Loucy (cell line): Measurements from ENCODE around the gene SLC20A1.
A peak's percentile ranks its signal among the peaks of the same experiment; 100 is the strongest.

Experiments used
- H2AFZ ChIP-seq: fragments of 200-600 bp; sonication (generic); 2 replicates; pipeline ENCODE4 v1.6.0; 2016; ENCODE audit warnings: antibody characterized with exemption, mild to moderate bottlenecking, low read length, moderate library complexity
- H3F3A ChIP-seq: fragments of 200-600 bp; 2 replicates; pipeline ENCODE4 v1.6.0; 2016; ENCODE audit warnings: antibody characterized with exemption, low read depth, mild to moderate bottlenecking
- H3K27me3 ChIP-seq: fragments of 200-600 bp; sonication (generic); 2 replicates; pipeline ENCODE4 v1.6.1; 2014; ENCODE audit warnings: low read length, mild to moderate bottlenecking; ENCODE audit not compliant: insufficient read depth, poor library complexity, severe bottlenecking
- H3K36me3 ChIP-seq: fragments of 200-600 bp; sonication (generic); 2 replicates; pipeline ENCODE4 v1.6.1; 2016; ENCODE audit warnings: low read length; ENCODE audit not compliant: insufficient read depth
- H3K4me1 ChIP-seq: fragments of 200-600 bp; sonication (generic); 2 replicates; pipeline ENCODE4 v1.5.1; 2014; ENCODE audit warnings: low read length, mild to moderate bottlenecking; ENCODE audit not compliant: insufficient read depth, poor library complexity, severe bottlenecking
- H3K4me2 ChIP-seq: fragments of 200-600 bp; sonication (generic); 2 replicates; pipeline ENCODE4 v1.6.0; 2014; ENCODE audit warnings: antibody characterized with exemption, low read length, low read depth, mild to moderate bottlenecking; ENCODE audit not compliant: poor library complexity, severe bottlenecking
- H3K4me3 ChIP-seq: fragments of 200-600 bp; sonication (generic); 2 replicates; pipeline ENCODE4 v1.5.1; 2014; ENCODE audit warnings: low read length, mild to moderate bottlenecking, mixed read lengths; ENCODE audit not compliant: poor library complexity, severe bottlenecking
- H3K79me2 ChIP-seq: fragments of 200-600 bp; sonication (generic); 2 replicates; pipeline ENCODE4 v1.6.1; 2014; ENCODE audit warnings: low read length; ENCODE audit not compliant: insufficient read depth
- H3K9ac ChIP-seq: fragments of 200-600 bp; sonication (generic); 2 replicates; pipeline ENCODE4 v1.6.0; 2014; ENCODE audit warnings: mild to moderate bottlenecking, low read depth, low read length, moderate library complexity; ENCODE audit not compliant: poor library complexity, severe bottlenecking
- H3K9me2 ChIP-seq: fragments of 200-600 bp; sonication (generic); replicated peaks from 2 replicates; pipeline ENCODE4 v1.6.1; 2016; ENCODE audit warnings: low read depth, low read length, mixed read lengths
- H3K9me3 ChIP-seq: fragments of 200-600 bp; sonication (generic); 2 replicates; pipeline ENCODE4 v1.6.1; 2014; ENCODE audit warnings: mild to moderate bottlenecking, antibody characterized with exemption, low read length, low read depth; ENCODE audit not compliant: insufficient read depth
- H4K20me1 ChIP-seq: fragments of 200-600 bp; sonication (generic); 2 replicates; pipeline ENCODE4 v1.6.0; 2014; ENCODE audit warnings: antibody characterized with exemption, low read length, mild to moderate bottlenecking; ENCODE audit not compliant: insufficient read depth, poor library complexity, severe bottlenecking
- EZH2phosphoT487 ChIP-seq: fragments of 200-600 bp; IDR thresholded peaks from 2 replicates; pipeline ENCODE4 v1.6.1; 2018; ENCODE audit warnings: antibody characterized with exemption, mild to moderate bottlenecking, moderate library complexity, borderline replicate concordance
- TF ChIP-seq, protein P1 (sequence below): fragments of 200-600 bp; sonication (generic); conservative IDR thresholded peaks from 2 replicates; pipeline ENCODE4 v1.5.1; 2014; ENCODE audit warnings: mild to moderate bottlenecking, antibody characterized with exemption, low read length

The SLC20A1 gene

GRCh38 chr2:112658839-112659667, 13.3 kb downstream of the SLC20A1 start:
- H4K20me1 ChIP-seq, result peaks cover 24% of the 10 kb centered on the region
- peaks cover 44% of the 10 kb centered on the region for H3K4me1 ChIP-seq
- peaks cover 7% of the 10 kb centered on the region; the same call in 1 of the 2 replicates for H3F3A ChIP-seq
- H3K9me3 ChIP-seq, result no peaks in the 10 kb centered on the region
- no peak overlapping the region for H2AFZ ChIP-seq
- no peak overlapping the region for H3K4me3 ChIP-seq
- H3K9me2 ChIP-seq, result no peaks in the 10 kb centered on the region
- no peaks in the 10 kb centered on the region for H3K27me3 ChIP-seq
- TF ChIP-seq EZH2phosphoT487, result no peak
- TF ChIP-seq, protein P1, sequence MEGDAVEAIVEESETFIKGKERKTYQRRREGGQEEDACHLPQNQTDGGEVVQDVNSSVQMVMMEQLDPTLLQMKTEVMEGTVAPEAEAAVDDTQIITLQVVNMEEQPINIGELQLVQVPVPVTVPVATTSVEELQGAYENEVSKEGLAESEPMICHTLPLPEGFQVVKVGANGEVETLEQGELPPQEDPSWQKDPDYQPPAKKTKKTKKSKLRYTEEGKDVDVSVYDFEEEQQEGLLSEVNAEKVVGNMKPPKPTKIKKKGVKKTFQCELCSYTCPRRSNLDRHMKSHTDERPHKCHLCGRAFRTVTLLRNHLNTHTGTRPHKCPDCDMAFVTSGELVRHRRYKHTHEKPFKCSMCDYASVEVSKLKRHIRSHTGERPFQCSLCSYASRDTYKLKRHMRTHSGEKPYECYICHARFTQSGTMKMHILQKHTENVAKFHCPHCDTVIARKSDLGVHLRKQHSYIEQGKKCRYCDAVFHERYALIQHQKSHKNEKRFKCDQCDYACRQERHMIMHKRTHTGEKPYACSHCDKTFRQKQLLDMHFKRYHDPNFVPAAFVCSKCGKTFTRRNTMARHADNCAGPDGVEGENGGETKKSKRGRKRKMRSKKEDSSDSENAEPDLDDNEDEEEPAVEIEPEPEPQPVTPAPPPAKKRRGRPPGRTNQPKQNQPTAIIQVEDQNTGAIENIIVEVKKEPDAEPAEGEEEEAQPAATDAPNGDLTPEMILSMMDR, result no peak
- peak overlapping the region; percentile 52 for H3K4me2 ChIP-seq
- H3K79me2 ChIP-seq, result peaks cover 65% of the 10 kb centered on the region
- H3K9ac ChIP-seq, result no peak overlapping the region
- H3K36me3 ChIP-seq, result peaks cover 84% of the 10 kb centered on the region

DNA sequence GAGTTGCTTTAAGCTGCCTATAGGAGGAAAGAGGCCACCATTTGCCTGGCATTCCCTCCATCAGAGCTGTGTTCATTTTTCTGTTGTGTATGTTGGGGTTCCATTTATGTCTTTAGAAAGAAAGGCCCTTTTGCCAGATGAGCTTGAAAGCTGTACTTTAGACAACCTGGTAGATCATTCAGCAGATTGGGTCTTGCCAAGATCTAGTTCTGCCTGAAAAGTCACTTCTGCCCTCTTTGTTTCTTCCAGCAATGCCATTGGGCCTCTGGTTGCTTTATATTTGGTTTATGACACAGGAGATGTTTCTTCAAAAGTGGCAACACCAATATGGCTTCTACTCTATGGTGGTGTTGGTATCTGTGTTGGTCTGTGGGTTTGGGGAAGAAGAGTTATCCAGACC, 14.4 kb downstream of the SLC20A1 start:
- TF ChIP-seq, protein P1, result no peak
- no peak for TF ChIP-seq EZH2phosphoT487
- Histone ChIP-seq H3K9ac (no peak overlapping the region), H3K79me2 (peaks cover 57% of the 10 kb centered on the region; the same call in 1 of the 2 replicates), H3K9me3 (no peaks in the 10 kb centered on the region), H3K9me2 (no peaks in the 10 kb centered on the region), H3K4me2 (peak overlapping the region; percentile 52), H3F3A (peaks cover 7% of the 10 kb centered on the region; the same call in 1 of the 2 replicates), H2AFZ (no peak overlapping the region), H3K27me3 (no peaks in the 10 kb centered on the region), H4K20me1 (peaks cover 23% of the 10 kb centered on the region), H3K4me1 (peaks cover 53% of the 10 kb centered on the region), H3K36me3 (peaks cover 76% of the 10 kb centered on the region), H3K4me3 (peak overlapping the region; percentile 15)

DNA sequence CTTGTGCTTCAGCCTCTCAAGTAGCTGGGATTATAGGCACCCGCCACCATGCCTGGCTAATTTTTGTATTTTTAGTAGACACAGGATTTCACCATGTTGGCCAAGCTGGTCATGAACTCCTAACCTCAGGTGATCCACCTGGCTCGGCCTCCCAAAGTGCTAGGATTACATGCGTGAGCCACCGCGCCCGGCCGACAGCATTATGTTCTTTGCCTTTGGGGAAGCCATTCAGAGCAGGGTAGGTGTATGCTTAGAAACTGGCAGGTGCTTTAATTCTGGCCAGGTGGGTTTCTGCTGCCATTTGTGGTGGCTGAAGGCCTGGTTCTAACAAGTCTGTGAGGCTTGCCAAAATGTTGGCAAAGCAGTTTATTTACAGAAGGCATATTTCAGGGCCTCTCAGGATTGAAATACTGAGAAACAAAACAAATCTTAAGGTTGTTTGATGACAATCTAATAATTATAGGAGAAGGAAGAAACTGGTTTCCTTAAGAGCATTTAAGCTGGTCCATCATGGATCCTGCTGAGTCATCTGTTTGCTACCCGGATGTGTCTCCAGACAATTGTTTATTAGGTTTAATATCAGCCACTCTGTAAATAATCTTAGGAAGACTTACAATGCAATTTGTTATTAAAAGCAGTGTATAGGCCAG, 16.0 kb downstream of the SLC20A1 start:
- no peak for TF ChIP-seq EZH2phosphoT487
- TF ChIP-seq, protein P1, result no peak
- H3K27me3 ChIP-seq, result no peaks in the 10 kb centered on the region
- peaks cover 65% of the 10 kb centered on the region for H3K36me3 ChIP-seq
- no peak overlapping the region for H2AFZ ChIP-seq
- H3K9me3 ChIP-seq, result no peaks in the 10 kb centered on the region
- no peak overlapping the region for H3K9ac ChIP-seq
- peaks cover 42% of the 10 kb centered on the region; the same call in 1 of the 2 replicates for H3K79me2 ChIP-seq
- H4K20me1 ChIP-seq, result peaks cover 21% of the 10 kb centered on the region
- H3F3A ChIP-seq, result peaks cover 7% of the 10 kb centered on the region; the same call in 1 of the 2 replicates
- no peak overlapping the region for H3K4me2 ChIP-seq
- H3K9me2 ChIP-seq, result no peaks in the 10 kb centered on the region
- H3K4me1 ChIP-seq, result peaks cover 69% of the 10 kb centered on the region
- no peak overlapping the region for H3K4me3 ChIP-seq
